GM06990 (cell line): ENCODE measurements around the gene CST5.
"Not testable (repeated sequence)": the region's sequence is repeated elsewhere in the genome, so short reads cannot be mapped to it uniquely, and the experiment has no call there.

ENCODE experiments used
- DNase-seq: peaks from one replicate; pipeline ENCODE4 v3.0.0-alpha.2; 2011; ENCODE audit not compliant: insufficient read length; ENCODE audit errors: extremely low read depth
- H3K27me3 ChIP-seq: replicated peaks from 2 replicates; pipeline ENCODE4 v1.6.0; 2011; ENCODE audit warnings: low read length; ENCODE audit not compliant: control insufficient read depth, insufficient read depth
- H3K36me3 ChIP-seq: 2 replicates; pipeline ENCODE4 v1.5.1; 2011; ENCODE audit warnings: low read length; ENCODE audit not compliant: control insufficient read depth, insufficient read depth
- H3K4me3 ChIP-seq: replicated peaks from 2 replicates; pipeline ENCODE4 v1.5.1; 2011; ENCODE audit warnings: low read depth, mild to moderate bottlenecking, control low read depth, low read length
- TF ChIP-seq, protein P1 (sequence below): IDR thresholded peaks from 2 replicates; pipeline ENCODE4 v1.5.1; 2011; ENCODE audit warnings: low read length, control low read depth, mild to moderate bottlenecking, inconsistent platforms; ENCODE audit not compliant: insufficient read depth, poor library complexity, severe bottlenecking

CST5 gene

GRCh38 chr20:23856736-23857135 lies 22.8 kb downstream of the CST5 start:
- Histone ChIP-seq H3K27me3 (no peaks in the 10 kb centered on the region), H3K36me3 (no peaks in the 10 kb centered on the region), H3K4me3 (no peak overlapping the region)
- TF ChIP-seq, protein P1, sequence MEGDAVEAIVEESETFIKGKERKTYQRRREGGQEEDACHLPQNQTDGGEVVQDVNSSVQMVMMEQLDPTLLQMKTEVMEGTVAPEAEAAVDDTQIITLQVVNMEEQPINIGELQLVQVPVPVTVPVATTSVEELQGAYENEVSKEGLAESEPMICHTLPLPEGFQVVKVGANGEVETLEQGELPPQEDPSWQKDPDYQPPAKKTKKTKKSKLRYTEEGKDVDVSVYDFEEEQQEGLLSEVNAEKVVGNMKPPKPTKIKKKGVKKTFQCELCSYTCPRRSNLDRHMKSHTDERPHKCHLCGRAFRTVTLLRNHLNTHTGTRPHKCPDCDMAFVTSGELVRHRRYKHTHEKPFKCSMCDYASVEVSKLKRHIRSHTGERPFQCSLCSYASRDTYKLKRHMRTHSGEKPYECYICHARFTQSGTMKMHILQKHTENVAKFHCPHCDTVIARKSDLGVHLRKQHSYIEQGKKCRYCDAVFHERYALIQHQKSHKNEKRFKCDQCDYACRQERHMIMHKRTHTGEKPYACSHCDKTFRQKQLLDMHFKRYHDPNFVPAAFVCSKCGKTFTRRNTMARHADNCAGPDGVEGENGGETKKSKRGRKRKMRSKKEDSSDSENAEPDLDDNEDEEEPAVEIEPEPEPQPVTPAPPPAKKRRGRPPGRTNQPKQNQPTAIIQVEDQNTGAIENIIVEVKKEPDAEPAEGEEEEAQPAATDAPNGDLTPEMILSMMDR = no peak
- DNase-seq = no peak

DNA sequence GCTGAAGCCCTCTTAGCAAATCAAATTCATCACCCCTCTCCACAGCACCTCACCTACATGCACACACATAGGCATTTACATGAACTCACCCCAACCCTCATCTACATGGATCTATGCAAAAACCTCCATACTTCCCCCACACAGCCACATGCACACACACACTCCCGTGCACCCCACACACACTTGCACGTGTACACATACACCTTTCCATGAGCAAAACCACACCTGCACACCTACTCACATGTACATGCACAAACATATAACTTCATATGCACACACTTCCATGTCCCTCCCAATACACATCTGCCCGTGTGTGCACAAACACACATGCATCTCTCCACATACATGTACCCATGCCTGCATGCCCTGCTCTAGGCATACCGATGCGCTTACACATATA lies 23.3 kb downstream of the CST5 start:
- DNase-seq = no peak
- H3K4me3 ChIP-seq = no peak overlapping the region
- no peaks in the 10 kb centered on the region for H3K27me3 ChIP-seq
- no peaks in the 10 kb centered on the region for H3K36me3 ChIP-seq
- TF ChIP-seq, protein P1 = no peak

GRCh38 chr20:23841693-23842092 lies 37.9 kb downstream of the CST5 start:
- no peak overlapping the region for H3K4me3 ChIP-seq
- DNase-seq = no peak
- TF ChIP-seq, protein P1 = no peak

DNA sequence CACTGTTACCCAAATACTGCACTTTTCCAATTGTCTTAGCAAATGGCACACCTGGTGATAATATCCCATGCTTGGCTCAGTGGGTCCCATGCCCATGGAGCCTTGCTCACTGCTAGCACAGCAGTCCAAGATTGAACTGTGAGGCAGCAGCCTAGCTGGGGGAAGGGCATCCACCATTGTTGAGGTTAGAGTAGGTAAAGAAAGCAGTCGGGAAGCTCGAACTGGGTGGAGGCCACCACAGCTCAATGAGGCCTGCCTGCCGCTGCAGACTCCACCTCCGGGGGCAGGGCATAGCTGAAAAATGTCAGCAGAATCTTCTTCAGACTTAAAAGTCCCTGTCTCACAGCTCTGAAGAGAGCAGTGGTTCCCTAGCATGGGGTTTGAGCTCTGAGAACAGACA lies 43.8 kb downstream of the CST5 start:
- DNase-seq = no peak
- no peaks in the 10 kb centered on the region for H3K36me3 ChIP-seq
- TF ChIP-seq, protein P1 = no peak
- H3K27me3 ChIP-seq = no peaks in the 10 kb centered on the region
- H3K4me3 ChIP-seq = no peak overlapping the region

More at GRCh38 chr20:23841693-23842092, 37.9 kb downstream of the CST5 start:
- Histone ChIP-seq H3K36me3 (no peaks in the 10 kb centered on the region), H3K27me3 (no peaks in the 10 kb centered on the region)

DNA sequence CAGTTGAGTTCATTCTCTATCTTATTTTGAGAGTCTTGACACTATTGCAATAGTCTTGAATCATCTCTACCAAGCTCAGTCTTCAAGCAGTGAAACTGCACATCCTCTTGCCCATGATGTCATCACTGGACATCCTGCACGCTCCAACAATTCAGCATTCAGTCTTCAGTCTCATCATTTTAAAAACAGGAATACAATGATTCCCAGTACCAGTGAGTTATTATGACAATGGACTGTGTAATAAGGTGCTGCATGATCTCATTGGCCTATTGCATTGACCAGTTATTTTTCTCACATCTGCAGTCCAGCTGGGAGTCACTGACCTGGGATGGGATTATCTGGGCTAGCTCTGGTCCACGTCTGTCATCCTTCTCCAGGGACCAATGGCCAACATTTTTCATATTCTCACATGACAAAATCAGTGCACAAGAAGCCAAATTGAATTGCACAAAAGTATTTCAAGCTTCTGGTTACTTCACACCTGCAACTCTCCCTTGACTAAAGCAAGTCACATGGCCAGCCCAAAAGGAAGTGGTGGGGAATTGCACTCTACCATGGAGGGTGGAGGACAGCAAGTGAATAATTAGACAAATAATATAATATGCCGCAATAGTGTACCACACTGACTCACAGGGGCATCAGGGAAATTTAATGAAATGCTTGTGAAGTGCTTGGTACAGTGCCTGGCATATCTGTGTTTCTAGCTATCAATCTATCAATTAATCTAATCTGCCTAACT lies 46.6 kb downstream of the CST5 start:
- no peaks in the 10 kb centered on the region for H3K36me3 ChIP-seq
- TF ChIP-seq, protein P1 = no peak
- no peak overlapping the region for H3K4me3 ChIP-seq
- no peak for DNase-seq
- no peaks in the 10 kb centered on the region; the same call in 1 of the 2 replicates for H3K27me3 ChIP-seq

GRCh38 chr20:23831961-23832360 lies 47.6 kb downstream of the CST5 start:
- H3K36me3 ChIP-seq, H3K4me3 ChIP-seq, H3K27me3 ChIP-seq, DNase-seq: not testable (repeated sequence)
